Motor neuron (in vitro differentiated cells): Measurements from ENCODE around the gene SNORC. TPM values are rescaled to one million over a fixed set of nuclear protein-coding genes. Genes with fewer than 3 reads are reported as not detected.

Experiments
- ATAC-seq, 8 experiments: fragments of 200-7000 bp; cut with Tn5 transposase; replicated peaks in 6 of 8; 2 replicates each; pipeline ENCODE4 v1.8.0; 2021; ENCODE audit warnings: mild to moderate bottlenecking in 8 of 8, moderate library complexity in 8 of 8
- H3K27ac ChIP-seq, 2 donors: fragments of 250-450 bp; sonication (Bioruptor Pico); 2 replicates each; pipeline ENCODE4 v1.9.0; 2021; ENCODE audit warnings: antibody characterized with exemption in 2 of 2, mild to moderate bottlenecking in 2 of 2, moderate library complexity in 1 of 2
- H3K4me1 ChIP-seq, 2 donors: fragments of 250-450 bp; sonication (Bioruptor Pico); replicated peaks in 1 of 2; 2 replicates each; pipeline ENCODE4 v1.6.1; 2021; ENCODE audit warnings: antibody characterized with exemption in 2 of 2, mild to moderate bottlenecking in 2 of 2, moderate library complexity in 1 of 2
- H3K4me3 ChIP-seq, 5 donors: fragments of 250-450 bp; sonication (Bioruptor Pico); 2 replicates each; pipeline ENCODE4 v1.9.0; 2021; ENCODE audit warnings: antibody characterized with exemption in 5 of 5, mild to moderate bottlenecking in 5 of 5, moderate library complexity in 4 of 5
- WGBS, 10 experiments: fragments of 450-650 bp; shearing (Covaris generic); methylation state at CpG; one replicate each; pipeline ENCODE4 v1.0.0; 2022; 5-methylcytosine and 5-hydroxymethylcytosine counted together
- in situ Hi-C, 9 experiments: fragments of 400-800 bp; cut with MboI; loops; one replicate each; pipeline ENCODE4 v1.15.0; 2021; ENCODE audit warnings: low sequenced_read_pairs in 9 of 9, low pct_unique_long_range_greater_than_20kb in 2 of 9; ENCODE audit not compliant: unreplicated experiment in 9 of 9
- total RNA-seq, 8 experiments: library from RNA; unstranded; fragments of 300-600 nt; gene quantifications; 2 replicates each; pipeline versions ENCODE4 v1.2.3 to v1.2.4, GENCODE V29; 2022

The SNORC gene
- total RNA-seq, 8 experiments from 2014 or later = 1.4 to 3.7 (median 2.3) TPM

- in situ Hi-C loops = no loop called here
- 80 to 100% (median 94%) methylated on average over 1 to 3 of the region's 6 CpGs; no CpG with 5 or more reads in 7 of the 10 experiments for WGBS, 10 experiments
- no peak for ATAC-seq
- H3K4me1 ChIP-seq = peaks cover 0 to 11% of the 10 kb centered on the region in 2 donors
- H3K4me3 ChIP-seq = no peak overlapping the region
- no peak overlapping the region for H3K27ac ChIP-seq
Observed at GRCh38 chr2:232910376-232910775, 40.3 kb downstream of the SNORC start.

- in situ Hi-C loops = no loop called here
- ATAC-seq = no peak
- Histone ChIP-seq H3K27ac (no peak overlapping the region), H3K4me1 (peaks cover 0 to 11% of the 10 kb centered on the region in 2 donors), H3K4me3 (no peak overlapping the region)
- WGBS, 10 experiments = 0 to 67% (median 25%) methylated on average over 1 of the region's 1 CpG; no CpG with 5 or more reads in 1 of the 10 experiments
Observed at GRCh38 chr2:232911712-232912277, 41.7 kb downstream of the SNORC start.

- ATAC-seq = no peak
- in situ Hi-C loops = no loop called here
- H3K4me1 ChIP-seq = no peaks in the 10 kb centered on the region
- H3K27ac ChIP-seq = no peak overlapping the region
- WGBS, 10 experiments = 50 to 100% (median 89%) methylated on average over 1 to 2 of the region's 2 CpGs; no CpG with 5 or more reads in 2 of the 10 experiments
- no peak overlapping the region for H3K4me3 ChIP-seq
Observed at GRCh38 chr2:232913903-232914302, 43.8 kb downstream of the SNORC start.

- Histone ChIP-seq H3K4me1 (no peaks in the 10 kb centered on the region), H3K4me3 (no peak overlapping the region), H3K27ac (no peak overlapping the region)
- no peak for ATAC-seq
- 64 to 98% (median 93%) methylated on average over 2 to 6 of the region's 6 CpGs; no CpG with 5 or more reads in 1 of the 10 experiments for WGBS, 10 experiments
- in situ Hi-C loops = no loop called here
Observed at GRCh38 chr2:232919141-232919540, 49.1 kb downstream of the SNORC start.

- no peak overlapping the region for H3K4me3 ChIP-seq
- 73 to 100% (median 93%) methylated on average over 1 to 3 of the region's 11 CpGs; no CpG with 5 or more reads in 6 of the 10 experiments for WGBS, 10 experiments
- in situ Hi-C loops = no loop called here
- no peak for ATAC-seq
- peaks cover under 1% of the 10 kb centered on the region in 2 donors for H3K4me1 ChIP-seq
- H3K27ac ChIP-seq = no peak overlapping the region
Observed at GRCh38 chr2:232920055-232920454, 50.0 kb downstream of the SNORC start.

GRCh38 chr2:232920760-232921159, 50.7 kb downstream of the SNORC start:
- WGBS, 10 experiments = 25 to 100% (median 55%) methylated on average over 1 to 3 of the region's 3 CpGs; no CpG with 5 or more reads in 4 of the 10 experiments
- in situ Hi-C loops = no loop called here
- ATAC-seq = peak in 3 of 8 experiments; percentile 73 to 91 (median 82)

GRCh38 chr2:232924433-232924832, 54.4 kb downstream of the SNORC start:
- H3K4me3 ChIP-seq = no peak overlapping the region
- in situ Hi-C loops = no loop called here
- H3K27ac ChIP-seq = no peak overlapping the region
- peaks cover 17 to 21% of the 10 kb centered on the region in 2 donors for H3K4me1 ChIP-seq
- ATAC-seq = no peak

More at GRCh38 chr2:232920760-232921159, 50.7 kb downstream of the SNORC start:
- no peak overlapping the region for H3K27ac ChIP-seq
- H3K4me1 ChIP-seq = peaks cover 7 to 8% of the 10 kb centered on the region in 2 donors
- H3K4me3 ChIP-seq = no peak overlapping the region

GRCh38 chr2:232925153-232925820, 55.2 kb downstream of the SNORC start:
- no peak overlapping the region for H3K4me3 ChIP-seq
- no peak for ATAC-seq
- H3K27ac ChIP-seq = no peak overlapping the region
- H3K4me1 ChIP-seq = peaks cover 17 to 21% of the 10 kb centered on the region in 2 donors
- in situ Hi-C loops = no loop called here
- 27 to 100% (median 82%) methylated on average over 1 to 5 of the region's 11 CpGs; no CpG with 5 or more reads in 2 of the 10 experiments for WGBS, 10 experiments

- in situ Hi-C loops = no loop called here
- H3K4me1 ChIP-seq = peaks cover 17 to 21% of the 10 kb centered on the region in 2 donors
- WGBS, 10 experiments = 0 to 56% (median 28%) methylated on average over 1 to 9 of the region's 11 CpGs; no CpG with 5 or more reads in 5 of the 10 experiments
- peak in 3 of 8 experiments; percentile 3 to 32 (median 13) for ATAC-seq
- H3K27ac ChIP-seq = no peak overlapping the region
- no peak overlapping the region for H3K4me3 ChIP-seq
Observed at GRCh38 chr2:232925821-232926156, 55.7 kb downstream of the SNORC start.

GRCh38 chr2:232926431-232926939, 56.4 kb downstream of the SNORC start:
- Histone ChIP-seq H3K4me1 (peaks cover 17 to 21% of the 10 kb centered on the region in 2 donors), H3K27ac (no peak overlapping the region), H3K4me3 (peak overlapping the region in 4 of 5 donors; percentile 45 to 70 (median 50))
- in situ Hi-C loops = no loop called here
- peak in 2 of 8 experiments; percentile 4 to 10 for ATAC-seq
- 8 to 100% (median 28%) methylated on average over 1 to 7 of the region's 13 CpGs; no CpG with 5 or more reads in 2 of the 10 experiments for WGBS, 10 experiments

- peak in 7 of 8 experiments; percentile 1 to 70 (median 10) for ATAC-seq
- Histone ChIP-seq H3K27ac (no peak overlapping the region), H3K4me1 (peaks cover 17 to 21% of the 10 kb centered on the region in 2 donors), H3K4me3 (peak overlapping the region; percentile 45 to 70 (median 48))
- WGBS, 10 experiments = 0 to 10% (median 3%) methylated on average over 2 to 19 of the region's 76 CpGs; no CpG with 5 or more reads in 7 of the 10 experiments
- in situ Hi-C loops = no loop called here
Observed at GRCh38 chr2:232927032-232927792, 57.1 kb downstream of the SNORC start.

GRCh38 chr2:232927793-232928550, 57.9 kb downstream of the SNORC start:
- Histone ChIP-seq H3K4me3 (peak overlapping the region; percentile 45 to 70 (median 48)), H3K4me1 (peaks cover 17 to 21% of the 10 kb centered on the region in 2 donors), H3K27ac (no peak overlapping the region)
- peak; percentile 4 to 85 (median 74) for ATAC-seq
- 0% methylated on average over 1 of the region's 114 CpGs; no CpG with 5 or more reads in 9 of the 10 experiments for WGBS, 10 experiments
- in situ Hi-C loops = no loop called here
